CD14-positive monocyte (primary cell): ENCODE results near the gene TBC1D22A. TPM values are rescaled to one million over a fixed set of nuclear protein-coding genes. Genes with fewer than 3 reads are reported as not detected.
A peak's percentile ranks its signal among the peaks of the same experiment; 100 is the strongest.

ENCODE experiments used
- DNase-seq, 3 donors: peaks; one replicate each; pipeline ENCODE4 v3.0.0-alpha.2; 2011 to 2022
- H2AFZ ChIP-seq: 2 replicates; pipeline ENCODE4 v1.6.0; 2012; ENCODE audit warnings: mild to moderate bottlenecking, low read depth, low read length, inconsistent platforms; ENCODE audit not compliant: insufficient read depth, poor library complexity, severe bottlenecking
- H3K27ac ChIP-seq, 2 donors: 1 replicate in 1 of 2; 2 replicates in 1 of 2; pipeline ENCODE4 v1.5.1; 2012 to 2013; ENCODE audit warnings: low read length in 2 of 2, control low read depth in 1 of 2, inconsistent platforms in 1 of 2, low read depth in 1 of 2, mild to moderate bottlenecking in 1 of 2
- H3K27me3 ChIP-seq, 2 donors: one replicate each; pipeline versions ENCODE4 v1.6.0 to v1.6.1; 2011 to 2013; ENCODE audit warnings: low read length in 2 of 2; ENCODE audit not compliant: control insufficient read depth in 2 of 2, insufficient read depth in 2 of 2
- H3K36me3 ChIP-seq, 2 donors: replicated peaks in 1 of 2; 1 replicate in 1 of 2; 2 replicates in 1 of 2; pipeline versions ENCODE4 v1.5.1 to v1.6.1; 2012 to 2013; ENCODE audit warnings: low read length in 2 of 2, control low read depth in 1 of 2, inconsistent platforms in 1 of 2, mild to moderate bottlenecking in 1 of 2; ENCODE audit not compliant: insufficient read depth in 2 of 2, control insufficient read depth in 1 of 2
- H3K4me1 ChIP-seq, 2 donors: 1 replicate in 1 of 2; 2 replicates in 1 of 2; pipeline versions ENCODE4 v1.5.1 to v1.6.1; 2012 to 2013; ENCODE audit warnings: low read length in 2 of 2, control low read depth in 1 of 2, inconsistent platforms in 1 of 2, mild to moderate bottlenecking in 1 of 2, moderate library complexity in 1 of 2; ENCODE audit not compliant: insufficient read depth in 2 of 2, control insufficient read depth in 1 of 2
- H3K4me2 ChIP-seq: replicated peaks from 2 replicates; pipeline ENCODE3; 2012; ENCODE audit warnings: low read length, moderate library complexity, mild to moderate bottlenecking; ENCODE audit not compliant: poor library complexity, severe bottlenecking; ENCODE audit errors: extremely low read depth
- H3K4me3 ChIP-seq, 3 experiments: fragments of 200-600 bp in 1 of 3; sonication (generic) in 1 of 3; replicated peaks in 1 of 3; 1 replicate in 2 of 3; 2 replicates in 1 of 3; pipeline ENCODE4 v1.5.1; 2011 to 2013; ENCODE audit warnings: low read length in 3 of 3, mild to moderate bottlenecking in 3 of 3, control low read depth in 2 of 3, low read depth in 2 of 3, inconsistent platforms in 1 of 3, moderate library complexity in 1 of 3
- H3K79me2 ChIP-seq: 2 replicates; pipeline ENCODE4 v1.6.0; 2012; ENCODE audit warnings: mild to moderate bottlenecking, control low read depth, inconsistent platforms, low read length, moderate library complexity; ENCODE audit not compliant: insufficient read depth
- H3K9ac ChIP-seq: 2 replicates; pipeline ENCODE4 v1.6.0; 2017; ENCODE audit warnings: low read length, mild to moderate bottlenecking; ENCODE audit not compliant: insufficient read depth, poor library complexity, severe bottlenecking
- H3K9me3 ChIP-seq, 2 donors: replicated peaks in 1 of 2; 1 replicate in 1 of 2; 2 replicates in 1 of 2; pipeline versions ENCODE4 v1.5.1 to v1.6.1; 2012 to 2013; ENCODE audit warnings: low read length in 2 of 2, control low read depth in 1 of 2; ENCODE audit not compliant: control insufficient read depth in 1 of 2, insufficient read depth in 1 of 2
- H4K20me1 ChIP-seq: 2 replicates; pipeline ENCODE4 v1.6.0; 2012; ENCODE audit warnings: mild to moderate bottlenecking, low read length, control low read depth, moderate library complexity; ENCODE audit not compliant: insufficient read depth
- H3K27ac Mint-ChIP-seq, 7 donors: one replicate each; pipeline ENCODE4 v1.8.0; 2020; ENCODE audit warnings: mild to moderate bottlenecking in 7 of 7, mixed read lengths in 7 of 7, moderate library complexity in 6 of 7, inconsistent platforms in 2 of 7
- H3K27me3 Mint-ChIP-seq, 3 donors: one replicate each; pipeline ENCODE4 v1.8.0; 2021 to 2022; ENCODE audit warnings: low read depth in 3 of 3, mild to moderate bottlenecking in 3 of 3, mixed read lengths in 3 of 3, moderate library complexity in 3 of 3, inconsistent platforms in 1 of 3
- H3K36me3 Mint-ChIP-seq, 2 donors: one replicate each; pipeline ENCODE4 v1.8.0; 2020; ENCODE audit warnings: mixed read lengths in 2 of 2, inconsistent platforms in 1 of 2, mild to moderate bottlenecking in 1 of 2
- H3K4me1 Mint-ChIP-seq: one replicate; pipeline ENCODE4 v1.8.0; 2020; ENCODE audit warnings: mild to moderate bottlenecking, mixed read lengths
- H3K4me3 Mint-ChIP-seq, 2 donors: one replicate each; pipeline ENCODE4 v1.8.0; 2020; ENCODE audit warnings: mild to moderate bottlenecking in 2 of 2, mixed read lengths in 2 of 2, moderate library complexity in 1 of 2
- H3K9me3 Mint-ChIP-seq, 7 donors: one replicate each; pipeline ENCODE4 v1.8.0; 2020 to 2022; ENCODE audit warnings: mixed read lengths in 7 of 7, mild to moderate bottlenecking in 6 of 7, moderate library complexity in 6 of 7, inconsistent platforms in 2 of 7
- CTCF ChIP-seq: fragments of 200-600 bp; IDR thresholded peaks from one replicate; pipeline ENCODE4 v1.8.0; 2022; ENCODE audit warnings: antibody characterized with exemption, mild to moderate bottlenecking
- WGBS: methylation state at CpG from one replicate; pipeline ENCODE4 v1.1.5; 2013; ENCODE audit warnings: missing lambda C conversion rate; ENCODE audit not compliant: insufficient coverage; 5-methylcytosine and 5-hydroxymethylcytosine counted together
- intact Hi-C, 2 donors: fragments of 100-400 bp; cut with micrococcal nuclease; formaldehyde crosslinking; loops; one replicate each; pipeline versions ENCODE4 v1.15.0 to v1.15.1; 2023
- polyA plus RNA-seq, 3 donors: library from polyadenylated mRNA; depleted of rRNA in 1 of 3; unstranded in 2 of 3; stranded (reverse) in 1 of 3; fragments of 300-500 nt in 2 of 3; fragments of >200 nt in 1 of 3; fragmentation: Illumina TruSeq in 2 of 3; gene quantifications; 1 replicate in 2 of 3; 2 replicates in 1 of 3; pipeline ENCODE4 v1.2.3, GENCODE V29; 2012 to 2021

TBC1D22A gene
- polyA plus RNA-seq, 3 donors: 25.9 to 36.2 (median 29.5) TPM

- Mint-ChIP-seq H3K4me3 (no peak overlapping the region), H3K27me3 (peaks cover 0 to 2% (median 0%) of the 10 kb centered on the region in 3 donors), H3K36me3 (peaks cover 33 to 39% of the 10 kb centered on the region in 2 donors), H3K9me3 (peaks cover 0 to 4% (median 0%) of the 10 kb centered on the region in 7 donors), H3K4me1 (no peaks in the 10 kb centered on the region), H3K27ac (peak overlapping the region in 1 of 7 donors; percentile 52)
- Histone ChIP-seq H3K4me2 (no peak overlapping the region), H3K36me3 (peaks cover 7 to 50% of the 10 kb centered on the region in 2 donors), H3K27ac (no peak overlapping the region), H3K79me2 (peaks cover 8% of the 10 kb centered on the region), H3K9ac (no peak overlapping the region), H3K27me3 (no peaks in the 10 kb centered on the region), H2AFZ (no peak overlapping the region), H3K9me3 (no peaks in the 10 kb centered on the region), H4K20me1 (peaks cover 100% of the 10 kb centered on the region), H3K4me1 (no peaks in the 10 kb centered on the region), H3K4me3 (no peak overlapping the region)
- TF ChIP-seq CTCF: no peak
- intact Hi-C loops: no loop called here
- DNase-seq: no peak
- 93% methylated on average over 9 of the region's 11 CpGs for WGBS
Observed at GRCh38 chr22:46878191-46878948, 115.9 kb downstream of the TBC1D22A start.

- Histone ChIP-seq H2AFZ (no peak overlapping the region), H3K79me2 (peaks cover 8% of the 10 kb centered on the region), H3K36me3 (peaks cover 14 to 58% of the 10 kb centered on the region in 2 donors), H3K9me3 (no peaks in the 10 kb centered on the region), H3K27ac (no peak overlapping the region), H3K4me3 (no peak overlapping the region), H3K9ac (no peak overlapping the region), H3K4me1 (no peaks in the 10 kb centered on the region), H3K27me3 (no peaks in the 10 kb centered on the region), H4K20me1 (peaks cover 100% of the 10 kb centered on the region), H3K4me2 (no peak overlapping the region)
- 67% methylated on average over 4 of the region's 7 CpGs for WGBS
- intact Hi-C loops: no loop called here
- Mint-ChIP-seq H3K27ac (peak overlapping the region in 3 of 7 donors; percentile 0 to 50 (median 12)), H3K4me1 (no peaks in the 10 kb centered on the region), H3K4me3 (no peak overlapping the region), H3K9me3 (no peaks in the 10 kb centered on the region), H3K27me3 (peaks cover 0 to 1% (median 0%) of the 10 kb centered on the region in 3 donors), H3K36me3 (peaks cover 37 to 42% of the 10 kb centered on the region in 2 donors)
- TF ChIP-seq CTCF: no peak
- no peak for DNase-seq
Observed at GRCh38 chr22:46879083-46879482, 116.6 kb downstream of the TBC1D22A start.
